Fibroblast of the aortic adventitia (primary cell): ENCODE measurements around the gene DMD. TPM values are rescaled to one million over a fixed set of nuclear protein-coding genes. Genes with fewer than 3 reads are reported as not detected.

Source experiments
- DNase-seq: peaks from one replicate; pipeline ENCODE4 v3.0.0-alpha.2; 2010; ENCODE audit warnings: low read depth
- H3K4me3 ChIP-seq: 2 replicates; pipeline ENCODE4 v1.5.1; 2011; ENCODE audit warnings: low read depth, mild to moderate bottlenecking, control low read depth, low read length, moderate library complexity
- CTCF ChIP-seq: IDR thresholded peaks from 2 replicates; pipeline ENCODE4 v1.5.1; 2011; ENCODE audit warnings: mild to moderate bottlenecking, low read length, control low read depth, inconsistent platforms; ENCODE audit not compliant: insufficient read depth
- total RNA-seq: library from RNA; depleted of rRNA; stranded (reverse); fragments of >200 nt; gene quantifications from 2 replicates; pipeline ENCODE4 v1.2.3, GENCODE V29; 2012; ENCODE audit warnings: low replicate concordance

The DMD gene
- total RNA-seq, 1 donor = 10.3 TPM

GRCh38 chrX:32987142-32987541, 224.2 kb downstream of the DMD start:
- TF ChIP-seq CTCF = no peak
- DNase-seq = no peak
- H3K4me3 ChIP-seq = no peak overlapping the region

GRCh38 chrX:32985544-32985943, 225.8 kb downstream of the DMD start:
- no peak overlapping the region for H3K4me3 ChIP-seq
- no peak for DNase-seq
- TF ChIP-seq CTCF = no peak

GRCh38 chrX:32966821-32967355, 244.5 kb downstream of the DMD start:
- no peak for DNase-seq
- no peak overlapping the region for H3K4me3 ChIP-seq
- no peak for TF ChIP-seq CTCF

- no peak for DNase-seq
- no peak for TF ChIP-seq CTCF
- H3K4me3 ChIP-seq = no peak overlapping the region
Measured at GRCh38 chrX:32954125-32954524, 257.2 kb downstream of the DMD start.

- no peak for TF ChIP-seq CTCF
- H3K4me3 ChIP-seq = no peak overlapping the region
- DNase-seq = no peak
Measured at GRCh38 chrX:32948130-32948529, 263.2 kb downstream of the DMD start.

GRCh38 chrX:32937043-32937442, 274.3 kb downstream of the DMD start:
- no peak overlapping the region for H3K4me3 ChIP-seq
- DNase-seq = no peak
- no peak for TF ChIP-seq CTCF

- no peak for TF ChIP-seq CTCF
- no peak overlapping the region for H3K4me3 ChIP-seq
- DNase-seq = no peak
Measured at GRCh38 chrX:32933548-32933947, 277.8 kb downstream of the DMD start.
